HepG2 (cell line): Measurements from ENCODE around the gene TCEAL3. TPM values are rescaled to one million over a fixed set of nuclear protein-coding genes. Genes with fewer than 3 reads are reported as not detected.

Experiments
- ATAC-seq: fragments of 200-7000 bp; cut with Tn5 transposase; 3 replicates; pipeline ENCODE4 v1.9.1; 2020; ENCODE audit warnings: mild to moderate bottlenecking, moderate library complexity
- BruUV-seq: library from RNA; stranded (reverse); fragments of 400-500 nt; replicated peaks from 2 replicates; lab custom pipeline; 2021; lab: Mats Ljungman, UMichigan
- CTCF ChIA-PET: fragments of 300-600 bp; formaldehyde crosslinking; extraction: SDS; loops from one replicate; lab custom pipeline; 2021; ENCODE audit warnings: low total read pairs, inconsistent platforms, low intra/inter-chr PET ratio; lab: Yijun Ruan, JAX
- POLR2A ChIA-PET: fragments of 350-600 bp; sonication (Branson Sonifier 250); formaldehyde crosslinking; loops from one replicate; lab custom pipeline; 2020; ENCODE audit warnings: antibody characterized with exemption, inconsistent platforms; lab: Yijun Ruan, JAX
- DNase-seq: peaks from one replicate; pipeline ENCODE4 v3.0.0-alpha.2; 2015; ENCODE audit warnings: low spot score
- FAIRE-seq: peaks from 3 replicates; lab custom pipeline; 2011; peaks lifted over from hg19 to GRCh38; lab: Jason Lieb, UNC
- H2AFZ ChIP-seq: one replicate; pipeline ENCODE4 v1.6.1; 2011; ENCODE audit warnings: low read length, inconsistent platforms
- H3K27ac ChIP-seq: fragments of 300-600 bp; 3 replicates; pipeline ENCODE4 v1.8.0; 2011; ENCODE audit warnings: mixed run types, mild to moderate bottlenecking, mixed read lengths, low read length, inconsistent platforms; ENCODE audit not compliant: insufficient read depth; ENCODE audit errors: extremely low read length
- H3K27me3 ChIP-seq, 2 experiments: fragments of 200-600 bp in 1 of 2; 2 replicates in 1 of 2; 3 replicates in 1 of 2; pipeline versions ENCODE4 v1.6.0 to v1.8.0; 2011; ENCODE audit warnings: low read length in 2 of 2, mild to moderate bottlenecking in 2 of 2, moderate library complexity in 2 of 2, inconsistent platforms in 1 of 2; ENCODE audit not compliant: insufficient read depth in 2 of 2, control insufficient read depth in 1 of 2
- H3K36me3 ChIP-seq, 2 experiments: fragments of 200-600 bp in 1 of 2; replicated peaks in 1 of 2; 2 replicates in 1 of 2; 3 replicates in 1 of 2; pipeline versions ENCODE4 v1.5.1 to v1.8.0; 2011; ENCODE audit warnings: low read length in 2 of 2, inconsistent platforms in 1 of 2; ENCODE audit not compliant: insufficient read depth in 2 of 2, control insufficient read depth in 1 of 2
- H3K4me1 ChIP-seq: 2 replicates; pipeline ENCODE4 v1.5.1; 2012; ENCODE audit warnings: low read length, inconsistent platforms; ENCODE audit not compliant: insufficient read depth
- H3K4me2 ChIP-seq: 2 replicates; pipeline ENCODE4 v1.6.0; 2011; ENCODE audit warnings: low read depth, low read length, inconsistent platforms
- H3K4me3 ChIP-seq, 3 experiments: fragments of 200-600 bp in 1 of 3; sonication (generic), shearing (Covaris generic) in 1 of 3; replicated peaks in 1 of 3; 2 replicates each; pipeline ENCODE4 v1.5.1; 2011 to 2016; ENCODE audit warnings: low read length in 3 of 3, inconsistent platforms in 2 of 3, low read depth in 2 of 3, mild to moderate bottlenecking in 2 of 3, control low read depth in 1 of 3, mixed read lengths in 1 of 3; ENCODE audit not compliant: insufficient read depth in 1 of 3
- H3K79me2 ChIP-seq: one replicate; pipeline ENCODE4 v1.6.1; 2011; ENCODE audit warnings: low read length, inconsistent platforms; ENCODE audit not compliant: insufficient read depth
- H3K9ac ChIP-seq: 2 replicates; pipeline ENCODE4 v1.6.0; 2011; ENCODE audit warnings: mild to moderate bottlenecking, low read depth, low read length, inconsistent platforms; ENCODE audit not compliant: insufficient read depth
- H3K9me3 ChIP-seq: 2 replicates; pipeline ENCODE4 v1.5.1; 2012; ENCODE audit warnings: mild to moderate bottlenecking, low read length
- H4K20me1 ChIP-seq: 2 replicates; pipeline ENCODE4 v1.6.0; 2011; ENCODE audit warnings: inconsistent platforms, mild to moderate bottlenecking, low read length, moderate library complexity; ENCODE audit not compliant: insufficient read depth
- FOXK1 ChIP-seq: sonication (generic); formaldehyde crosslinking; IDR thresholded peaks from 2 replicates; pipeline ENCODE4 v1.4.0; 2020; ENCODE audit warnings: low read depth, missing genetic modification reagents, borderline replicate concordance
- KMT2B ChIP-seq: IDR thresholded peaks from 2 replicates; pipeline ENCODE4 v1.6.1; 2016; ENCODE audit warnings: missing genetic modification reagents, missing compliant biosample characterization
- NFYB ChIP-seq: sonication (generic); formaldehyde crosslinking; IDR thresholded peaks from 2 replicates; pipeline ENCODE4 v1.4.0; 2020; ENCODE audit warnings: missing genetic modification reagents
- TOPORS ChIP-seq: sonication (generic); formaldehyde crosslinking; IDR thresholded peaks from 2 replicates; pipeline ENCODE4 v1.8.0; 2023; ENCODE audit warnings: mild to moderate bottlenecking, missing genetic modification reagents
- ZNF446 ChIP-seq: sonication (generic); formaldehyde crosslinking; IDR thresholded peaks from 2 replicates; pipeline ENCODE4 v1.5.0; 2020; ENCODE audit warnings: mild to moderate bottlenecking, missing genetic modification reagents
- ZNF577 ChIP-seq: sonication (generic); formaldehyde crosslinking; IDR thresholded peaks from 2 replicates; pipeline ENCODE4 v1.4.0; 2020; ENCODE audit warnings: mild to moderate bottlenecking, low read depth, missing genetic modification reagents, borderline replicate concordance
- WGBS: methylation state at CpG from one replicate; pipeline ENCODE4 v1.1.6; 2017; ENCODE audit warnings: low lambda C conversion rate; 5-methylcytosine and 5-hydroxymethylcytosine counted together
- in situ Hi-C: cut with HindIII; loops from 2 replicates; pipeline ENCODE4 v1.10.0; 2017; ENCODE audit warnings: low pct_unique_long_range_greater_than_20kb; ENCODE audit not compliant: extremely low pct_ligation_motif_present
- intact Hi-C: fragments of 100-400 bp; cut with micrococcal nuclease; formaldehyde crosslinking; loops from one replicate; pipeline ENCODE4 v1.10.0; 2022; ENCODE audit not compliant: unreplicated experiment
- polyA plus RNA-seq, 8 experiments: library from polyadenylated mRNA; depleted of rRNA in 3 of 8; stranded (reverse) in 7 of 8; unstranded in 1 of 8; fragments of >200 nt; fragmentation: Illumina TruSeq in 4 of 8; extraction: Trizol in 4 of 8; gene quantifications; 2 replicates each; pipeline versions ENCODE4 v1.2.1 to v1.2.3, GENCODE V29; 2011 to 2016; ENCODE audit warnings: low read depth in 4 of 8, missing spikeins in 1 of 8, mixed read lengths in 1 of 8; ENCODE audit not compliant: insufficient read depth in 1 of 8
- total RNA-seq, 5 experiments: library from RNA; depleted of rRNA; stranded (reverse); fragments of >200 nt; fragmentation: Illumina TruSeq; extraction: Trizol; gene quantifications; 2 replicates each; pipeline ENCODE4 v1.2.3, GENCODE V29; 2016; ENCODE audit warnings: low read depth in 1 of 5
- TF ChIP-seq, protein P1 (sequence below): sonication (generic); formaldehyde crosslinking; IDR thresholded peaks from 2 replicates; pipeline ENCODE4; 2020; ENCODE audit warnings: missing genetic modification reagents, mild to moderate bottlenecking, borderline replicate concordance

TCEAL3 gene
- total and polyA plus RNA-seq, 2 of the 13 experiments (the other 11 are each of a cell fraction or from before 2014, with no cell fraction given), result 0.09 to 0.12 TPM

DNA sequence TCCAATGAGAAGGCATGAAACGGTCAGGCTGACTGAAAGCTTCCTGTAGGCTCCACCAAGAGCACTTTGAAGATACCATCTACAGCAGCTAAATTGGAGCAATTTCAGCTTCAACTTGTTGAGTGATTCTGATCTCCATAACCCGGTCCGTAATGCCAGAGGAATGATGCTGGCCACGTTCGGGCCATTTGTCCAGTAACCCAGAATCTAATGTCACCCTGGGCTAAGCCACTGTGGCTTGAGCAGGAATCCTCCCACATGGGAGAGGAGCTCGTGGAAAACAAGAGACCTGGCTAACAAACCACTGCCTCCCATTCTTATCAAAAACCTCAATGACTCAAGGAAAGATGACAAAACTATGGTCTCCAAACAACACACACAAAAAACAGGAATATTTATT is 36.6 kb upstream of the TCEAL3 start:
- DNase-seq, result no peak
- Histone ChIP-seq H3K4me2 (no peak overlapping the region), H3K4me1 (no peaks in the 10 kb centered on the region), H3K9me3 (no peaks in the 10 kb centered on the region), H3K27ac (no peak overlapping the region), H3K4me3 (no peak overlapping the region), H3K9ac (no peak overlapping the region), H4K20me1 (no peaks in the 10 kb centered on the region), H3K27me3 (no peaks in the 10 kb centered on the region), H2AFZ (no peak overlapping the region), H3K36me3 (no peaks in the 10 kb centered on the region), H3K79me2 (no peaks in the 10 kb centered on the region)
- FAIRE-seq, result no peak
- no TSS peak for BruUV-seq
- intact Hi-C loops, result no loop called here
- no peak for TF ChIP-seq TOPORS (CRISPR knock-in tag)
- no peak for TF ChIP-seq FOXK1 (CRISPR knock-in tag)
- no peak for TF ChIP-seq ZNF446 (CRISPR knock-in tag)
- TF ChIP-seq KMT2B, result no peak
- no peak for TF ChIP-seq ZNF577 (CRISPR knock-in tag)
- TF ChIP-seq, protein P1, sequence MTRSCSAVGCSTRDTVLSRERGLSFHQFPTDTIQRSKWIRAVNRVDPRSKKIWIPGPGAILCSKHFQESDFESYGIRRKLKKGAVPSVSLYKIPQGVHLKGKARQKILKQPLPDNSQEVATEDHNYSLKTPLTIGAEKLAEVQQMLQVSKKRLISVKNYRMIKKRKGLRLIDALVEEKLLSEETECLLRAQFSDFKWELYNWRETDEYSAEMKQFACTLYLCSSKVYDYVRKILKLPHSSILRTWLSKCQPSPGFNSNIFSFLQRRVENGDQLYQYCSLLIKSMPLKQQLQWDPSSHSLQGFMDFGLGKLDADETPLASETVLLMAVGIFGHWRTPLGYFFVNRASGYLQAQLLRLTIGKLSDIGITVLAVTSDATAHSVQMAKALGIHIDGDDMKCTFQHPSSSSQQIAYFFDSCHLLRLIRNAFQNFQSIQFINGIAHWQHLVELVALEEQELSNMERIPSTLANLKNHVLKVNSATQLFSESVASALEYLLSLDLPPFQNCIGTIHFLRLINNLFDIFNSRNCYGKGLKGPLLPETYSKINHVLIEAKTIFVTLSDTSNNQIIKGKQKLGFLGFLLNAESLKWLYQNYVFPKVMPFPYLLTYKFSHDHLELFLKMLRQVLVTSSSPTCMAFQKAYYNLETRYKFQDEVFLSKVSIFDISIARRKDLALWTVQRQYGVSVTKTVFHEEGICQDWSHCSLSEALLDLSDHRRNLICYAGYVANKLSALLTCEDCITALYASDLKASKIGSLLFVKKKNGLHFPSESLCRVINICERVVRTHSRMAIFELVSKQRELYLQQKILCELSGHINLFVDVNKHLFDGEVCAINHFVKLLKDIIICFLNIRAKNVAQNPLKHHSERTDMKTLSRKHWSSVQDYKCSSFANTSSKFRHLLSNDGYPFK (CRISPR knock-in tag), result no peak
- TF ChIP-seq NFYB (CRISPR knock-in tag), result no peak
- ATAC-seq, result no peak
- CTCF ChIA-PET, result no interaction called here
- in situ Hi-C loops, result no loop called here
- POLR2A ChIA-PET, result no interaction called here
- 0% methylated on average over 1 of the region's 6 CpGs for WGBS
